Fibroblast of skin of scalp (primary cell): ENCODE data around the gene CNFN.
"Not testable (repeated sequence)": the region's sequence is repeated elsewhere in the genome, so short reads cannot be mapped to it uniquely, and the experiment has no call there.

Experiments used
- DNase-seq: peaks from one replicate; pipeline ENCODE4 v3.0.0-alpha.2; 2013

The CNFN gene

DNA sequence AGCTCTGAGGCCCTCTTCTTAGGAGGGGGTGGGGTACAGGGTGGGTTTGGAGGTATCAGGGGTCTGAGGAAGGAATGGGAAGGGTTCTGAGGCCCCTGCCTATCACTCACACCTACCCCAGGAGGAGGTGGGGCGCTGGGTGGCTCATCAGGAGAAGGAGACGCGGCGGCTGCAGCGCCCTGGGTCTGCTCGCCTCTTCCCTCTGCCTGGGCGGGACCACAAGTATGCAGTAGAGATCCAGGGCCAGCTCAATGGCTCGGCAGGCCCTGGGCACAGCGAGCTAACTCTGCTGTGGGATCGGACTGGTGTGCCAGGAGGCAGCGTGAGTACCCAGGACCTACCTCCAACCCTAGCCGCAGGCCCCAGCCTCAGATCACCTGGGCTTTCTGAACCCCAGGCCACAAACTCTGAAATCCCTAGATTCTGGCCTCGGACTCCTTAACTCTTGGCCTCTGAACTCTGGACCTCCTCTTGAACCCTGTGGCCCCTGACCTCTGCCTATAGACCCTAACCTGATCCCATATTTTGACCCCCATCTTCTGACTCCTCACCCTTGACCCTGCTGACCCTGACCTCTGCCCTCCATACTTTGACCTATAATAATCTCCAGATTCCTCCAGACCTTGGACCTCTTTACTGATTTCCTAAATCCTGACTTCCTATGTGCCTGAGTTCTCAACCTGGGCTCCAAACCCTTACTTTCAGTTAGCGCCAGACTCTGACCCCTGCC is 40.6 kb downstream of the CNFN start:
- DNase-seq = no peak

DNA sequence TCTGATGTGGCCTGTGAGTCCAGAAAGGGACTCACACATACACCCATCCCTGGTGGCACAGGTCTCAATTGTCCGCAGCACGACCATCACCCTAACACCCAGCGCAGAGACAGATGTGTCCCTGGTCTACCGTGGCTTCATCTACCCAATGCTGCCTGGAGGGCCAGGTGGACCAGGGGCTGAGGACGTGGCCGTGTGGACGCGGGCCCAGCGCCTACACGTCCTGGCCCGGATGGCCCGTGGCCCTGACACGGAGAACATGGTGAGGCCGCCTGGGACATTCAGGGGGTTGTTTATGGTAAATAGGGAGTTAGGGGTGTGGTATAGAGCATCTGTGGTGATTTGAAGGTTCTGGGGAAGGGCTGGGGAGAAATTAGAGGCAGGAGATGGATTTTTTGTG is 41.9 kb downstream of the CNFN start:
- DNase-seq = no peak

- peak; percentile 35 for DNase-seq
Observed at GRCh38 chr19:42345191-42345812, 44.8 kb downstream of the CNFN start.

GRCh38 chr19:42344336-42344893 is 45.7 kb downstream of the CNFN start:
- DNase-seq = no peak

GRCh38 chr19:42343344-42344110 is 46.6 kb downstream of the CNFN start:
- no peak for DNase-seq

GRCh38 chr19:42339922-42340321 is 50.2 kb downstream of the CNFN start:
- DNase-seq = not testable (repeated sequence)

DNA sequence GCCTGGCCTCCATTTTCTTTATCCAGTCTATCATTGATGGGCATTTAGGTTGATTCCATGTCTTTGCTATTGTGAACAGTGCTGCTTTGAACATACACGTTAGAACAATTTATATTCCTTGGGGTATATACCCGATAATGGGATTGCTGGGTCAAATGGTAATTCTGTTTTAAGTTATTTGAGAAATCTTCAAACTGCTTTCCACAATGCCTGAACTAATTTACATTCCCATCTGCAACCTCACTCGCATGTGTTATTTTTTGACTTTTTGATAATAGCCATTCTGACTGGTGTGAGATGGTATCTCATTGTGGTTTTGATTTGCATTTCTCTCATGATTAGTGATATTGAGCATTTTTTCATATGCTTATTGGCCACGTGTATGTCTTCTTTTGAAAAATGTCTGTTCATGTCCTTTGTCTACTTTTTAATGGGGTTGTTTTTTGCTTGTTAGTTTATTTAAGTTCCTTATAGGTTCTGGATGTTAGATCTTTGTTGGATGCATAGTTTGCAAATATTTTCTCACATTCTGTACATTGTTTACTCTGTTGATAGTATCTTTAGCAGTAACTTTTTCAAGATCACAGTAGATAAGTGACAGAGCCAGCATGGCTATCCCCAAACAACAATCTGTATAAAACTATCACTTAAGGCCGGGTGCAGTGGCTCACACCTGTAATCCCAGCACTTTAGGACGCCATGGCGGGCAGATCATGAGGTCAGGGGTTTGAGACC is 50.8 kb downstream of the CNFN start:
- DNase-seq = not testable (repeated sequence)
